ENCODE measurements around the gene MUC2.

MUC2 gene

DNA sequence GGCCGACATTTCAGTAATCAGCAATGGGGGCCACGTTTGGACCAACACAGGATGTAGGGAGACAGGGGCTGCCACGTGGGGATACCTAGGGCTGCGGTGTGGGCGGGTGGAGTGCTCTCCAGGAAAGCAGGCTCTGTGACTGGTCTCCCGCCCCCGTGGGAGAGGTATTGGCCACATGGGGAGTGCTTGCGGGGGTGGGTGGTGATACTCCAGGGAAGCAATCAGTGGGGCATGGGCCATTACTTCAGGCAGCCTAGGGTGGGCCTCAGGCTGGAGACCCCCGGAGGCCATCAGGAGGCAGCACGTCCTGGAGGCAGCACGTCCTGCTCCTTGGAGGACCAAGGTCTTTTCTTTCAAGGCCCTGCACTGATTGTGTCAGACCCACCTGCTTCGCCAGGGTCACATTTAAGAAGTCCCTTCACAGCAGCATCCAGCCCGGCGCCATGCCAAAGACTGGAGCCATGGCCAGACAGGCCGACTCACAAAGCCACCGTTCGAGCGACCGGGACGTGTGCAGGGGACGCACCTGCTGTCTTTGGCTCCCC is 3.0 kb upstream of the MUC2 start:
- peak; percentile 12 for DNase-seq (ENCODE audit: low spot score)
- no peak for FAIRE-seq

DNA sequence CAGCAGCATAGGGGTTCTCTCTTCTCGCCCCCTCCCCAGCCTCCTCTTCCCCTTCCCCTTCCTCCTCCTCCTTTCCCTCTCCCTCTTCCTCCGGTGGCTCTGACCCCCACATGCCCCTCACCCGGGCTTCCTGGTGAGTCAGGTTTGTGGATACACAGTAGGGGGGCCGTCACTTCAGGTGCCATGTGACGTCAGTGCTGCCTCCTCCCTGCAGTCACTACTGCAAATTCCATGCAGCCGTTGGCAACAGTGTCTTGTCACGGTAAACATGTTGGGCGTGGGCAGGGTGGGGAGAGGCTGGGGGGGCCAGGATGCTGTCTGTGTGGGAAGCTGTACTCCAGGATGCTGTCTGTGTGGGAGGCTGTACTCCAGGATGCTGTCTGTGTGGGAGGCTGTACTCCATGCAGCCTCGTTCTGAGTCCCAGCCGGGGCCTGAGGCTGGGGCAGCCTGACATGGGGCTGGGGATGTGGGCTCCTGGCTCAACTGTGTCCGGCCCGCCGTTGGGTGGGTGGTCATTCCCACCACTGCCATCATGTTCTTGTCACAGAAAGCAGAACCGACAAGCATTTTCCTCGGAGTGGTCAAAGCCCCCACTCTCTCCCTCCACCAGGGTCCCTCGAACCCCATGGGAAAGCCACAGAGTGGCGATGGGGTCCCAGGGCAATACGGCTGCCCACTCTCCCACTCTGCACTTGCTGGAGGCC is 2.4 kb upstream of the MUC2 start:
- DNase-seq (ENCODE audit: low spot score) (peak; percentile 85), FAIRE-seq (no peak)

DNA sequence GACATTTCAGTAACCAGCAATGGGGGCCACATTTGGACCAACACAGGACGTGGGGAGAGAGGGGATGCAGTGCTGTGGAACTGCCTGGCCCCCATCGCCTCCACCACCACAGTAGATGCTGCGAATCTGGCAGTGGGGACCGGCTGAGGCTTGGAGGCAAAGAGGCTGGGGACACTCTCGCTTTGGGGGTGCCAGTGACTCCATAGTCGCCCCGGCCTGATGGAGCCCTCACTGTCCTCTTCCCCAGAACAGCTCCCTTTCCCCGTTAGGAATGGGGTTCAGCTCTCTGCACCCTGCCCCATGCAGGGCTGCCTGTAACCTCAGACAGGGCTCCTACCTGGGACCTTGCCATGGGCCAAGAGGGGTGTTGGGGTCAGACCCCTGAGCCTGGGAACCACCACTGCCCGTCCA is 1.8 kb upstream of the MUC2 start:
- DNase-seq (ENCODE audit: low spot score): no peak
- no peak for FAIRE-seq

DNA sequence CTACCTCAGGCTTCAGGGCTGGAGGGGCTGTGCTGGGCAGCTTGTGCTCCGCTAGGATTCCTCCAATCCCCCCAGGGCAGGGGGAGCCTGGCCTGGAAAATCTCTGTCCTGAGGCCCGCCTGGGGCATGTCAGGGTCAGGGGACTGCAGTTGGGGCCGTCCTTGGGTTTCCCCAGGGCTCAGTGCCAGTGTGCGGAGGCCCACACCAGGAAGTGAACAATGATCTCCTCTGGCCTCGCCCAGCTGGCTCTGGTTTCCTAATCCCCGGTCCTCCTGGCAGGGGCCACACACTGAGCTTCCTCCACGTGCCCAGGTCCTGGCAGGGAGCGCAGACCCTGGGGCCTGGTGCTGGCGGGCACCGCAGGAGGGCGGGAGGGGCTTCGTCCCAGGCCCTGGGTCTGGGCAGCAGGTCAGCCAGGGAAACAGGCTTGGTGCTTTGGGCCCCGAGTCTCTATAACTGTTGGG is 1.4 kb upstream of the MUC2 start:
- peak; percentile 30 for DNase-seq (ENCODE audit: low spot score)
- no peak for FAIRE-seq

DNA sequence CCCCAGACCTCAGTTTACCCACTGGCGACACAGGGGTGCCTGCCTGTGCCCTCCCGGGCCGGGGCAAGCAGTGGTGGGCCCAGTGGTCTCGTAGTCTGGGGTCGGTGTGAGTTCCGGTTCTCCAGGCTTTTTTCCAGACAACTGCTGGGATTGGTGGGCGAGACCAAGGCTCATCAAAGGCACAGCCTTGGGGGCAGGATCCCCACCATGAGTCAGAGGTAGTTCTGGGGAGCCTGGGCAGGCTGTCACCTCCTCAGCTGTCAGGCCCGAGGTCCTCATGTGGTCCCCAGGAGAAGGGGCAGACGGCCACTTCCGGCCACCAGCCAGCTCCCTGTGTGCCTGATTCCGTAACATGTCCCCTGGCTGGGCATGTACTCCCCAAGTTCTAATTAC is 827 bp upstream of the MUC2 start:
- no peak for FAIRE-seq
- DNase-seq (ENCODE audit: low spot score): no peak

DNA sequence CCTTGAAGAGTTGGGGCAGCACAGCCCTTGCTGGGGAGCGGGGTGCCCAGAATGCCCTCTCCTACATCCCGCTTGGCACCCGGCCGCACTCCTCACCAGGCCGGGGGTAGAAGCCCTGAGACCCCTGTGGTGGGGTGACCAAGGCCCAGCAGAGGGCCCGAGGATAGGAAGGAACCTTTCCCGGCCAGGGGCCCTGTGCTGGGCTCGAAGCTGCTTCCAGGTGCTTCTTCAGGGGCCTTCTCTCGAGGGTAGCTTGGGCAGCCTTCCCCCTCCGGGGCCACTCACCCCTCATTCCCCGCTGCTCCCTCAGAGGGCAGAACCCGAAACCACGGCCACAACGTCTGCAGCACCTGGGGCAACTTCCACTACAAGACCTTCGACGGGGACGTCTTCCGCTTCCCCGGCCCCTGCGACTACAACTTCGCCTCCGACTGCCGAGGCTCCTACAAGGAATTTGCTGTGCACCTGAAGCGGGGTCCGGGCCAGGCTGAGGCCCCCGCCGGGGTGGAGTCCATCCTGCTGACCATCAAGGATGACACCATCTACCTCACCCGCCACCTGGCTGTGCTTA is 752 bp downstream of the MUC2 start:
- FAIRE-seq: no peak
- DNase-seq (ENCODE audit: low spot score): no peak

GRCh38 chr11:1076061-1076665 is 1.5 kb downstream of the MUC2 start:
- FAIRE-seq (no peak), DNase-seq (ENCODE audit: low spot score) (no peak)

DNA sequence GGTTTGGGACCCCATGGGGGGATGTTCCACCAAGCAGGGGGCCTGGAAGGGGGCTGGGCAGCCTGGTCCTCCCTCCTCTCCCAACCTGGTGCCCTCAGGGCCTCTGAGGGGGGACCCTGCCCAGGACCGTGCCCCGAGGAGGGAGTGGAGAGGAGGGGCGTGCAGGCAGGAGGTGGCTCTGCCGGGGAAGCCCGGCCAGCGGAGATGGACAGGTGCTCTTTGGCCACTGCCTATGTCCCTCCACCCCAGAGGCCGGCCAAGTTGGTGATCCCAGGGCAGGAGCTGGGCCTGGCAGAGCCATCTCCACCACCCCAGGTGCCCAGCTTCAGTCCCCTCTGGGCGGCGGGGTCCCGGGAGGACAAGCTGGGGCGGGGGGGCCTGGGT is 2.4 kb downstream of the MUC2 start:
- no peak for FAIRE-seq

GRCh38 chr11:1077417-1078119 is 2.9 kb downstream of the MUC2 start:
- FAIRE-seq (no peak), DNase-seq (ENCODE audit: low spot score) (no peak)

More for the DNA sequence above, 2.4 kb downstream of the MUC2 start:
- no peak for DNase-seq (ENCODE audit: low spot score)

DNA sequence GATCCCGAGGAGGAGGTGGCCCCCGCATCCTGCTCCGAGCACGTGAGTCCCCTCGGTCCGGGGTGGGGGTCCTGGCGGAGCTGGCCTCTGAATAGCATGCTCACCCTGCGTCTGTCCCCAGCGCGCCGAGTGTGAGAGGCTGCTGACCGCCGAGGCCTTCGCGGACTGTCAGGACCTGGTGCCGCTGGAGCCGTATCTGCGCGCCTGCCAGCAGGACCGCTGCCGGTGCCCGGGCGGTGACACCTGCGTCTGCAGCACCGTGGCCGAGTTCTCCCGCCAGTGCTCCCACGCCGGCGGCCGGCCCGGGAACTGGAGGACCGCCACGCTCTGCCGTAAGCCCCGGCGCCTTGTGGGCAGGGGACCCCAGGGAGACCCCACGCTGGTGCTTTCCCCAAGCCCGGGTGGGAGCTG is 3.5 kb downstream of the MUC2 start:
- FAIRE-seq (no peak), DNase-seq (ENCODE audit: low spot score) (no peak)

GRCh38 chr11:1081601-1082311 is 7.1 kb downstream of the MUC2 start:
- FAIRE-seq (no peak), DNase-seq (ENCODE audit: low spot score) (no peak)

DNA sequence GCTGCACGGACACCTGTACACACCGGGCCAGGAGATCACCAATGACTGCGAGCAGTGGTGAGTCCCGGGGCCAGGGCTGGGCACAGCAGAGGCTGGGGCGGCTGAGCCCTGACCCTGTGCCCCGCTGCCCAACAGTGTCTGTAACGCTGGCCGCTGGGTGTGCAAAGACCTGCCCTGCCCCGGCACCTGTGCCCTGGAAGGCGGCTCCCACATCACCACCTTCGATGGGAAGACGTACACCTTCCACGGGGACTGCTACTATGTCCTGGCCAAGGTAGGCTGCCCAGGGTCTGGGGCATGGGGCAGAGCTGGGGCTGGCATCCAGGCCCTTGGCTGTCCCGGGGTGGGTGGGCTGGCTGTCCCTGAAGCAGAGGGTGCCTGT is 7.7 kb downstream of the MUC2 start:
- FAIRE-seq (no peak), DNase-seq (ENCODE audit: low spot score) (no peak)

GRCh38 chr11:1082728-1083620 is 8.3 kb downstream of the MUC2 start:
- DNase-seq (ENCODE audit: low spot score) (no peak), FAIRE-seq (no peak)

DNA sequence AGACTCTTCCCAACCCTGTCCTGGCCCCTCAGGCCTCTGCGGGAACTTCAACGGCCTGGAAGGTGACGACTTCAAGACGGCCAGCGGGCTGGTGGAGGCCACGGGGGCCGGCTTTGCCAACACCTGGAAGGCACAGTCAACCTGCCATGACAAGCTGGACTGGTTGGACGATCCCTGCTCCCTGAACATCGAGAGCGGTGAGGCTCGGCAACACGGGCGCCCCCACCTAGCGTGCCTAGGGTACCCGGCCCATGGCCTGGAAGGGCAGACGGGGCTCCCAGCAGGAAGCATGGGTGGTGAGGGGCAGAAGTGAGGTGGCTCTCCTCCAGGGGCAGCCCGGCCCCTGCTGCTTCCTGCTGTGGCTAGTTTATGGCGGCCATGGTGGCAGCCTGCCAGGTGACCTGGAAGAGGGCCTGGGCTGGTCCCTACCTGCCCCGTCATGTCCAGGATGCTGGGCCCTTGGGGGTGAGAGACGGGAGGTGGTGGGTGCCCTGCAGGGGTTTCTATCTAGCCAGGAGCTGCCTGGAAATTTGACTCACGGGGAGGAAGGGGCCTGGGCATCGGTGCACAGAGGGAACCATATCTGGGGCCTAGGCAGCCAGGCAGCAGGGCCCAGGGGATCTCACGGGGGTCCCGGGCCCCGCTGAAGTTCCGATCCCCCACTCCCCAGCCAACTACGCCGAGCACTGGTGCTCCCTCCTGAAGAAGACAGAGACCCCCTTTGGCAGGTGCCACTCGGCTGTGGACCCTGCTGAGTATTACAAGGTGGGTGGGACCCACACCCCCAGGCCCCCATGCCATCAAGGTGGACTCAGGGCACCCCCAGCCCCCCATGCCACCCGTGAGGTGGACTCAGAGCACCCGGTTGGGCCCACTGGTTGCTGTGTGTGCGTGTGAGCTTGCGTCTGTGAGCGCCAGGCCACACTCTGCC is 9.2 kb downstream of the MUC2 start:
- FAIRE-seq (no peak), DNase-seq (ENCODE audit: low spot score) (no peak)

DNA sequence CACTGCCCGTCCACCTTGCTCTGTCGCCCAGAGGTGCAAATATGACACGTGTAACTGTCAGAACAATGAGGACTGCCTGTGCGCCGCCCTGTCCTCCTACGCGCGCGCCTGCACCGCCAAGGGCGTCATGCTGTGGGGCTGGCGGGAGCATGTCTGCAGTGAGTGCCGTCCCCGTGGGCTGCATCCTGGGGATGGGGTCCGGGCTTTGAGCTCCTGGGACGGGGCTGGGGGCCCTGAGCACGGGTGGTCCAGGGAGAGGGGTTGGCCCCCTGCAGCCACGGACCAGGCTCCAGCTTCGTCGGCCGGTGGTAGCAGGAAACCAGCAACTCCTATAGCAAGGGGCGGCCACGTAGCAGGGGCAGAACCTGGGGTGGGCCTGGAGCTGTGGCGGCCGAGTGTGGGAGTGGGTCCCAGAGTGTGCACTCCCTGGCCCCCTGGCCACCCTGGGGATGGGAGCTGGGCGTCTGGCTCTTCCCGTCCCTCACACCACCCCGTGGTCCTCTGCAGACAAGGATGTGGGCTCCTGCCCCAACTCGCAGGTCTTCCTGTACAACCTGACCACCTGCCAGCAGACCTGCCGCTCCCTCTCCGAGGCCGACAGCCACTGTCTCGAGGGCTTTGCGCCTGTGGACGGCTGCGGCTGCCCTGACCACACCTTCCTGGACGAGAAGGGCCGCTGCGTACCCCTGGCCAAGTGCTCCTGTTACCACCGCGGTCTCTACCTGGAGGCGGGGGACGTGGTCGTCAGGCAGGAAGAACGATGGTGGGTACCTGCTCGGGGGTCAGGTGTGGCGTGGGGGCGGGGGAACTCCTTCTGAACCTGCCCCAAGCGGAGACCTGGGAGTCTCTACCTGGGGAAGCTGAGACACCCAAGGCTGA is 10.1 kb downstream of the MUC2 start:
- no peak for DNase-seq (ENCODE audit: low spot score)
- no peak for FAIRE-seq

GRCh38 chr11:1085440-1086170 is 10.9 kb downstream of the MUC2 start:
- no peak for DNase-seq (ENCODE audit: low spot score)
- FAIRE-seq: no peak

Measured in RCC 7860 (cell line).